GM19023 (cell line): ENCODE results near the gene CYP4F3.
"Not testable (repeated sequence)": the region's sequence is repeated elsewhere in the genome, so short reads cannot be mapped to it uniquely, and the experiment has no call there.

Experiments
- ATAC-seq: cut with Tn5 transposase; IDR thresholded peaks from one replicate; pipeline ENCODE4 v1.9.1; 2021; ENCODE audit warnings: mild to moderate bottlenecking, moderate library complexity; ENCODE audit not compliant: unreplicated experiment

The CYP4F3 gene

GRCh38 chr19:15629003-15629880 lies 11.5 kb upstream of the CYP4F3 start:
- ATAC-seq = no peak

GRCh38 chr19:15631817-15632216 lies 8.9 kb upstream of the CYP4F3 start:
- no peak for ATAC-seq

GRCh38 chr19:15633082-15633835 lies 7.4 kb upstream of the CYP4F3 start:
- ATAC-seq = no peak

GRCh38 chr19:15634105-15634504 lies 6.6 kb upstream of the CYP4F3 start:
- ATAC-seq = no peak

GRCh38 chr19:15635016-15635805 lies 5.5 kb upstream of the CYP4F3 start:
- ATAC-seq = no peak

GRCh38 chr19:15636026-15636425 lies 4.7 kb upstream of the CYP4F3 start:
- no peak for ATAC-seq

GRCh38 chr19:15639596-15639995 lies 1.1 kb upstream of the CYP4F3 start:
- ATAC-seq = no peak

GRCh38 chr19:15640904-15641597 lies 354 bp downstream of the CYP4F3 start:
- ATAC-seq = no peak

- ATAC-seq = no peak
Measured at GRCh38 chr19:15641901-15642491, 1.3 kb downstream of the CYP4F3 start.

GRCh38 chr19:15642807-15643206 lies 2.1 kb downstream of the CYP4F3 start:
- no peak for ATAC-seq

GRCh38 chr19:15643387-15643786 lies 2.7 kb downstream of the CYP4F3 start:
- ATAC-seq = no peak

- no peak for ATAC-seq
Measured at GRCh38 chr19:15644066-15644741, 3.5 kb downstream of the CYP4F3 start.

GRCh38 chr19:15644816-15645215 lies 4.1 kb downstream of the CYP4F3 start:
- no peak for ATAC-seq

- no peak for ATAC-seq
Measured at GRCh38 chr19:15649526-15649925, 8.8 kb downstream of the CYP4F3 start.

- not testable (repeated sequence) for ATAC-seq
Measured at GRCh38 chr19:15650123-15650522, 9.4 kb downstream of the CYP4F3 start.

- ATAC-seq = no peak
Measured at GRCh38 chr19:15651791-15652190, 11.1 kb downstream of the CYP4F3 start.

GRCh38 chr19:15652559-15653278 lies 12.0 kb downstream of the CYP4F3 start:
- ATAC-seq = no peak

GRCh38 chr19:15656467-15656866 lies 15.8 kb downstream of the CYP4F3 start:
- no peak for ATAC-seq

GRCh38 chr19:15663247-15663646 lies 22.6 kb downstream of the CYP4F3 start:
- no peak for ATAC-seq
